ENCODE results near the gene CINP.
"Not testable (repeated sequence)": the region's sequence is repeated elsewhere in the genome, so short reads cannot be mapped to it uniquely, and the experiment has no call there.

CINP gene

GRCh38 chr14:102298303-102299070, 64.2 kb downstream of the CINP start:
- H3K27ac ChIP-seq (ENCODE audit: low read length); H3K36me3 ChIP-seq (ENCODE audit: insufficient read depth, low read depth, low read length); H3K4me1 ChIP-seq (ENCODE audit: insufficient read depth, low read length); H3K4me3 ChIP-seq (ENCODE audit: low read length); H3K9ac ChIP-seq (ENCODE audit: low read depth, low read length); H3K27me3 ChIP-seq (ENCODE audit: insufficient read depth, low read length); H3K9me3 ChIP-seq (ENCODE audit: insufficient read depth, low read depth, low read length): not testable (repeated sequence)
